GM19397 (cell line): ENCODE data around the gene TSC1.
A peak's percentile ranks its signal among the peaks of the same experiment; 100 is the strongest.

Experiments
- ATAC-seq: cut with Tn5 transposase; IDR thresholded peaks from one replicate; pipeline ENCODE4 v1.9.1; 2021; ENCODE audit warnings: mild to moderate bottlenecking, moderate library complexity; ENCODE audit not compliant: unreplicated experiment

The TSC1 gene

DNA sequence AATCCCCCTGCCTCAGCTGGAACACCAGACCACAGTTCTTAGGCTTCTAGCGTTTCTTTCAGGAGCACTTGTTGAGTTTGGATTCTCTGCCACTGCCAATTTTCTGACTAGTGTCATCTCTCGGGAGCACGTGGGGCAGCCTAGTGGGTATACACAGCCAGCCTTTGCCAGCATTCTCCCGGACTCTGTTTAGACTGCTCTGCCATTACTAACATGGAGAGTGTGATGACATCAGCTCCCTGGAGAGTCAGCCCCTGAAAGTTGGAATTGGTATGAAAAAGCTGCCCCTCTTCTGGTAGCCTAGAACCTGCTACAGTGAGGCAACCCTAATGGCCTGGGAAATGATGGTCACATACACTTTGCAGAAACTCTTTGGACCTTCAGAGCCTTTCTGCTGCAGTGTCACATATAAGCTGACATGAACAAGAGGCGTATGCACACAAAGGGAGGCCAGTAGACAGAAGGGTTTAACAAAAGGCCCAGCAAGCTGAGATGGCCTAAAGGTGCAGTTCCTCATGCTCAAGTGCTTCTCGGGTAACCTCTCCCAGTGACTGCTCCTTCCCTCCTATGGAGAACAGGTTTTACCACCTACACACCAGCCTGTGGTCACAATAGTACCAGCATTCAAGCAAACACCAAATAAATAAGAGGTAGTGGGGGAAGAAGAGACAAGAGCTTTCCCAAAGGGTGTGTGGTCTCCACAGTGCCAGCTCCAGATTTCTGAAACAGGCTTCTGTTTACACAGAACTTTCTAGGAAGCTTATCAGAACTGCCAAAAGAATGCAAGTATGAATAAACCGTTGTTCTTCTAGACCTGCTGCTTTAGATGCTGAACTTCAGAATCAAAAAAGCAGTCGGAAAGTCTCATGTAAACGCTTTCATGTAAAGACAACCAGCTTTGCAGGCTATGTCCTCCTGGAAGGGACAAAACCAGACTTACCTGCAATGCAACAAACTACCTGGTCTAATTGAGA is 49.3 kb downstream of the TSC1 start:
- no peak for ATAC-seq

DNA sequence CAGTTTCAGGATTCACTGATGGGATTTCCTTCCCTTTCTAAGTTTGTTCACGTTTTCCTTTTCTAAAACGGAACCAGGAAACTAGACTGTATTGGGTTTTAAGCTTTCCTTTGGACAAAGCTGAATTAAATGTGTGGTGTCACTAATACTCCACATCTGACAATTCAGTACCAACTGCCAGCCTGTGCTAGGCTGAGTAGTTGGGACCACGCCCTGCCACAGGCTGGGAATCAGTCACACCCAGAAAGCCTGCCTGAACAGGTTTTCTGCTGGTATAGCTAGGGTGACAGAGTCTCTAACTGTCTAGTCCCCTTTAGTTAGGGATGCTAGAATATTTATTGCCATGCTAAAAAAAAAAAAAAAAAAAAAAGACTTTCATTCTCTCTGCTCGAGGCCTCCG is 50.1 kb downstream of the TSC1 start:
- ATAC-seq: no peak

DNA sequence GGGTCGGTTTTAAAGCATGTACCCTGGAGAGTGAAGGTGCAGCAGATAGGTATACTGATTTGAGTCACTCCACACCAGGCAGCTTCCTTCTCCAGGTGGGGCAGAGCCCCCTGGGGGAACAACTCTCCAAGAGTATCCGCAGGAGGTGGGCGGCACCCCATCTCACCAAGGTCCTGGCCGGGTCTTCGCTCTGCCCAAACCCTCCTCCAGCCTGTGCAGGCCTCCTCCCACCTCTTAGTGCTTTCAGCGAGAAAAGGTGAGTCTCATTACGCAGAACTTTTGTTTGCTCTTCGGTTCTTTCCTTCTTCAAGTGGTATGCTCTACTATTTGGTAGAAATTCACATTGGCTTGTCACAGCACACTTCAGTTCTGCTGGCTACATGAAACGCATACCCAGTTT is 52.0 kb downstream of the TSC1 start:
- ATAC-seq: no peak

DNA sequence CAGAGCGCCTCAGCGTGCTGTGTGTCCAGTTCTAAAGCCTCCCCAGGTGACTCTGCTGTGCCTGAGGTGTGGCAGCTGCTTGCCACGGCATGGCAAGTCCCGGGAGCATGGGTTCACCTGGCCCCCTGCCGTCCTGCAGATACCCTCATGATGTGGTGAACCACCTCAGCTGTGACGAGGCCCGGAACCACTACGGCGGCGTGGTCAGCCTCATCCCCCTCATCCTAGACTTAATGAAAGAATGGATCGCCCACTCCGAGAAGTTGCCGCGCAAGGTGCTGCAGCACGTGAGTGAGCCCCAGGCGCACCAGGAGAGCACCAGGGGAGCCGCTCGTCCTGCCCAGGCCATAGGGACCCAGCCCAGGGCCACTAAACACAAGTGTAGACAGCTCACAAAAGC is 56.3 kb downstream of the TSC1 start:
- no peak for ATAC-seq

DNA sequence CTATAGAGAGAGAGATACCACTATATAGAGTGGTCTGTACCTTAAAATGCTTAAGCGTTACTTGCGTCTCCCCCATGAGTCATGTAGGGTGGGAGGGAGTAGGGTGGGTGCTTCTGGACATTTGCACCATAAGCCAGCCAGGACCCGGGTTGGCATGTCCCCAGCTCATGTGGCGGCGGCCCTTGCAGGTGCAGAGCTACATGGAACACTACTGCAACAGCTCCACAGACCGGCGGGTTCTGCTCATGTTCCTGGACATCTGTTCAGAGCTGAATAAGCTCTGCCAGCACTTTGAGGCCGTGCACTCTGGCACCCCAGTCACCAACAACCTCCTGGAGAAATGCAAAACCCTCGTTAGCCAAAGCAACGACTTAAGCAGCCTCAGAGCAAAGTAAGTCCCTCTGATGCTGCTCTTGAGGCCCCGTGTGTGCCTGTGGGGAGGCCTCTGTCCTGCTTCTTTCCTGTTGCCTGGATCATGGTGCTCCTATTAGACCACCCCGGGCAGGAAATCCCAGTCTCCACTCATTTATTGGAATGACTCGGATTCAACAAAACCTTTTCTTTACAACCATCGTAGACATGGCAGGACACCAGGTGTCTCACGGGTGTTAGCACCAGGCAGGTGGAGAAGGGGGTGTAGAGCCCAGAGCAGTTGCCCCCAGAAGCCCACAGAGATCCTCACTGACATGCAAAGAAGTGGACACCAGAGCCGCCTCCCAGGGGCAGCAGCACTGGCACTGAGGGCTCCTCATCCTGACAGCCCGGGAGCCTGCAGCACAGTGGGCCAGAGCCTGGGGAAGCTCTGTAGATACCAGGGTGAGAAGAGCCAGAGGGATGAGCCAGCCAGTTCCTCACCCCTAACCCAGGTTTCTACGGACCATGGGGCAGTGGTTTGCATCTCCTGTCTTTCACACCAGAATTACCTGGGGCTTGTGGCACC is 57.0 kb downstream of the TSC1 start:
- ATAC-seq: no peak

DNA sequence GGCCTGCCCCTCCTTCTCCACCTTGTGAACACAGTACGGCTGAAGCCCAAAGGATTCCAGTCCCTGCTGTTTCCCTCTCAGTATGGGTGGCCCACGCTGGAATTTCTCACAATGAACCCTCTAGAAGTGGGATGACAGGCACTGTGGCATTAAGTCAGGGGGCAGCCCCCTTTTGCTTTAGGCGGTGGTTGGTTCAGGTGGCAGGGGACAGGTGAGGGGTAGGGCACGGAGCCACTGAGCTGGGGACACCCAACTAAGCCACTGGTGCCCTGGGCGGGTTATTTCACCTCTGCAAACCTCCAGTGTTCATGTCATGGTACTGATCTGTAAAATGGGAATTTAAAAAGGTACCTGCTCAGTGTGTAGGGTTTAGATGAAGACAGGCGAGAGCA is 58.1 kb downstream of the TSC1 start:
- ATAC-seq: no peak

- no peak for ATAC-seq
Measured at GRCh38 chr9:132885720-132886333, 58.6 kb downstream of the TSC1 start.

GRCh38 chr9:132883349-132884294 is 60.8 kb downstream of the TSC1 start:
- ATAC-seq: no peak

DNA sequence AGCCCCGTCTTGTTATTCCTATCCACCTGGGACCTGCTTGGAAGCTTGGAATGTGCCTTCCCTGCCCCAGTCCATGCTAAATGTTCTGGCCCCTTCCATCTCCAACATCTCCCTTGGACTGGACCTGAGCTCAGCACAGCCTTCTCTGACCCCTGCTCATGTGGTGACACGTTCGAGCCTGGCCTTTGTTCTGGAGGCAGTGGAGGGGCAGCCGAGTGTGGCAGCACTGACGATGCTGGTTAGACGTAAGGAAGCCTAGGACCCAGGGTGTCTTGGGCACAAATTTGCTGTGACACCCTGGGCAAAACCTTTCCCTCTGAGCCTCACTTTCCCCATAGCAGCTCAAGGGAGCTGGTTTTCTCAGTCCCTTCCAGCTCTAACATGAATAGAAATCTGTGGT is 61.8 kb downstream of the TSC1 start:
- no peak for ATAC-seq

DNA sequence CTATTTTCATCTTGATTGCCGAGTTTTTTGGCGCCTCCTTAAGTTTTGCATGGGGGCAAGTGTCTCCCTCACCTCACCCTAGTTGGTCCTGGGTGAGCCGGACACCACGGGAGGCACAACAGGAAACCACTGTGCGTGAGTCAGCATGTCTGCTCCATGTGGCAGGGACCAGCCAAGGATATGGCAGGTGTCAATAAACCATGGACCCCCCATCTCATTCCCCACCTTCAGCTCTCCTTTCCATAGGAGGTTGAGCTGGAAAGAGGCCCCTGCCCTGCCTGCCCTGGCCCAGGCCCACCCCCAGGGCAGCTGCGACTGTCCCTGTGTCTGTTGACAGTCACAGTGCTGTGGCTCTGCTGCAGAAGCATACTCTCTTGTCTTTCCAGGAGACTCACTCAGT is 62.6 kb downstream of the TSC1 start:
- no peak for ATAC-seq

DNA sequence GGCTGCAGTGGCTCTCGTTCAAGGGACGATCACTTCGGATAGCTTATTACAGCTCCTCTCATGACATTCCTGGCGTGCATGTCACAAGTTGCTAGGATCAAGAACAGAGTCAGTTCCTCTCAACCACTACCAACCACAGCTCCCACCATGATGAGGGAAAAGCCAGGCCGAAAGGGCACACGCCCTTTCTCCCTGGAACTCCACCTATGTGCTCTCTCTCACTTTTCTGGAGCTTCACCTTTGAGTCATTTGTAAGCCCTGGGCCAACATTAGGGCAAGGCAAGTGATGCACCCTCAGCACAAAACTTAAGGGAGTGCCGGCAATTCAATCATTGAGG is 64.1 kb downstream of the TSC1 start:
- no peak for ATAC-seq

DNA sequence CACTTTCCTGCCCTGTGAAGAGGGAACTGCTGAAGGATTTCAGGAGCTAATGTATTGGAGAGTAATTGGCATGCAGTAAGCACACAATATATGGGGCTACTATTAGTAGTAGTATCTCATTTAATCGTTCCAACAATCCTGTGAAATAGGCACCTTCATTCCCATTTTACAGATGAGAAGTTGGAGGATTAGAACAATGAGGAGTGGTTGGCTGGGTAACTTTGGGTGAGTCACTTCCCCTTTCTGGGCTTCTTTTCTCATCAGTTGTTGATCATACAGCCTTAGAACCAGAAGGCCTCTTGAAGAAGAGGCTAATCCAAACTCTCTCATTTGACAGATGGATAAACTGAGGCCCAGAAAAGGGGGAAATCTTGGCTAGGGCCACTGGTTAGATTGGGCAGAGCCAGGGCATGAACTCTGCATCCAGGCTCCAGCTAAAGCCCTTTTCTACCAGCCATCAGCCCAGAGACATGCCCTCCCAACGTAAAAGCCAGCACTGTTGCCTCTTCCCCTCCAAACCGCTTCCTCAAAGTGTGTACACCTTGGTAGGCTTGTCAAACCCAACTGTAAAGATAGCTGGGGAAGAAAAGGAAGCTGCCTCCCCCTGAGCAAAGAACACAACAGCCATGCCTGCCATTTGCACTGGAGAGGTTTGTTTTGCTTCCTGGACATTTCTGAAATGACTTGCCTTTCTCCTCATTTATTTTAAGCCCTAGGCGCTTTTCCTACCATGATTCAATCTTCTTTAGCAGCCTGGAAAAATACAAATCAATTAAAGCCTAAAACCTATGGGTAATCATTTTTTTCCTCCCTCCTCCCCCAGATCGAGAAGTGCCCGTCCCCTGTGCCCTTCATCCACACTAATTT is 64.7 kb downstream of the TSC1 start:
- ATAC-seq: no peak

GRCh38 chr9:132878695-132879456 is 65.5 kb downstream of the TSC1 start, which contains the start of gene SPACA9:
Gene SPACA9 (plus strand): TSS chr9:132878898. CDS start chr9:132883948, 5,050 bp downstream.
- no peak for ATAC-seq

DNA sequence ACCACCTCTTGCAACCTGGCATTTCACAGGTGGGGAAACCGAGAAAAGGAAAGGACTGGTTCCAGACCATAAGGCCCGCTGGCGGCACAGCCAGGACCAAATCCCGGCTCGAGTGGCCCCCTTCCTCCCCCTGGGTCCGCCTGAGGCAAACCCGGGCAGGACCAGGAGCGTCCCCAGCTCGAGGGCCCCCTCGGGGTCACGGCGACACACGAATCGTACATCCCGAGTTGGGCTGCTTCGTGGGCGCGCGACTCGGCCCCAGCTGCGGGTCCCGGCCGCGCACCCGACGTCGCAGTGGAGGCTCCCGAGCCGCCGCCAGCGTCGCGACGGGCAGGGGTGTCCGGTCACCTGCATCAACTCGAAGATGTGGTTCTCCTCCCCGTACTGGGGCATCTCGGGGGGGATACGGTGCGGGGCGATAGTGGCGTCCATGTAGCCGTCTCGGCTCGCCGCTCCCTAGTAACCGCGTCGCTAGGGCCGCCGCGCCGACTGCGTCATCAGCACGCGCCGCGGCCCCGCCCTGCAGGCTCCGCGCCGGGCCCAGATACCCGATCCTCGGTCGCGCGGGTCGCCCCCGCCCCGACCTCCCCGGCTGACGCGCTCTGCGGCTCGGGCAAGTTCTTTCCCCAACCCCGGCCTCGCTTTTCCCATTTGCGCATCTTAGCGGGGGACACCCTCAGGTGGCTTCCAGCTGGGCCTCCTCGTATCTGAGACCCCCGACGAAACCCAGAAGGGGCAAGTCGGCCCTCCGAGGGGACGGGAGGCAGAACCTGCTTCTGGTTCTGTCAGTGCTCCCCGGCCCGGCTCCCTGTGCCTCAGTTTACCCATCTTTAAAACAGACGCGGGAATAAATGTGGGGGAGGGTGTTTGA is 66.4 kb downstream of the TSC1 start, which contains the start of gene AK8:
Gene AK8 (minus strand): TSS at position 461 of the 871 bp plus-strand sequence. CDS start 29 bp downstream, at position 432.
- ATAC-seq: peak; percentile 67

DNA sequence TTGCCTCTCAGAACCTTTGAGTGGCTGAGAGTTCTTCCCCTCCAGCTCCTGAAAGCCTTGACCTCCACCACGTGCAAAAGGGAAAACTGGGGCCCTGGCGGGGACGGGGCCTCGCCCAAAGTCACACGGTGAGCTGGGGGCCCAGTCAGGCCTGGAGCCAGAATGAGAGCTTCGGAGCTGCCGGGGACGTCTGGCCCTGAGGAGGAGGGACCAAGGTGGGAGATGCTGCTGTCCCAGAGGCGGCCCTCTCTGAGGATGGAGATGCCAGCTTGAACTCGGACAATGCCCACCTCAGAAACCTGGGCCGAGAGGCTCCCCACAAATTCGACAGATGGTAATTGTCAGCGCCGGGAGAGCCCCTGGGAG is 67.0 kb downstream of the TSC1 start:
- no peak for ATAC-seq

- ATAC-seq: no peak
Measured at GRCh38 chr9:132876849-132877248, 67.6 kb downstream of the TSC1 start.

DNA sequence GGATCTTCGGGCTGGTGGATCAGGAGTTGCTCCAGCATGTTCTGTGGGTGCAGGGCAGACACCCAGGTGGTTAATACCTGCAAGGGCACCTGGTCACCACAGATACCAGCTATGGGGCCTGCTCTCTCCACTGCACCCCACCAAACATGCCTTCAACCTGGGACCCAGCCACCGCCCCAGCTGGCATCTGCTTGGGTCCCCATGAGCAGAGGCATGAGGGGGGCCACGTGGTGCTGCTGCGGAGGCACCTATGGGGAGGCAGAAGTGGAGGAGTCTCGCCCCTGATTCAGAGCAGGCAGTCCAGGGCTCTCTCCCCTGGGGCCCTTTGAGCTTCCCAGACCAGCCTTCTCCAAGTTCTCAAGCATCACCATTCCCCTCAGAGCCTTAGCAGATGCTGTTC is 69.3 kb downstream of the TSC1 start:
- ATAC-seq: no peak
